HG02623 (cell line): ENCODE results near the gene TACC3.

Experiments
- ATAC-seq: cut with Tn5 transposase; IDR thresholded peaks from one replicate; pipeline ENCODE4 v1.9.1; 2021; ENCODE audit warnings: moderate library complexity; ENCODE audit not compliant: unreplicated experiment

Gene TACC3

GRCh38 chr4:1771555-1772305 lies 50.4 kb downstream of the TACC3 start:
- ATAC-seq, result no peak

- ATAC-seq, result no peak
These were observed 51.7 kb downstream of the TACC3 start for GRCh38 chr4:1772853-1773538.

DNA sequence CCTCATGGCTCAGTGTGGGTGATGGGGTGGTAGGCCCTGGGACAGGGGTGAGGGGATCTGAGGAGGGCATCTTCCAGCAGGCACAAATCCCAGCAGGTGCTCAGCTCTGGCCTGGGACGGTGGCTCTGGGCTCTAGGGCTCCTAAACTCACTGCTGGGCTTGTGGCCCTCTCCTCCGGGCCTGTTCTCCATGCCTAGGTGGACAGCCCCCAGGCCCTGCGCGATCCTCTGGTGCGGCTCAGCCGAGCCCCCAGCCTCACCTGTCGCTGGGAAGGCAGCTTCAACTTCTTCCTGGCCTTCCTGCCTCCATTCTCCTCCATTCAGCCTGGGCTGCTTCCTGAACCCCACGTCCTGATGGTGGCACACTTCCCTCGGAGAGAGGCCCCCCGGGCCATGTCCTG lies 52.4 kb downstream of the TACC3 start:
- ATAC-seq, result no peak

DNA sequence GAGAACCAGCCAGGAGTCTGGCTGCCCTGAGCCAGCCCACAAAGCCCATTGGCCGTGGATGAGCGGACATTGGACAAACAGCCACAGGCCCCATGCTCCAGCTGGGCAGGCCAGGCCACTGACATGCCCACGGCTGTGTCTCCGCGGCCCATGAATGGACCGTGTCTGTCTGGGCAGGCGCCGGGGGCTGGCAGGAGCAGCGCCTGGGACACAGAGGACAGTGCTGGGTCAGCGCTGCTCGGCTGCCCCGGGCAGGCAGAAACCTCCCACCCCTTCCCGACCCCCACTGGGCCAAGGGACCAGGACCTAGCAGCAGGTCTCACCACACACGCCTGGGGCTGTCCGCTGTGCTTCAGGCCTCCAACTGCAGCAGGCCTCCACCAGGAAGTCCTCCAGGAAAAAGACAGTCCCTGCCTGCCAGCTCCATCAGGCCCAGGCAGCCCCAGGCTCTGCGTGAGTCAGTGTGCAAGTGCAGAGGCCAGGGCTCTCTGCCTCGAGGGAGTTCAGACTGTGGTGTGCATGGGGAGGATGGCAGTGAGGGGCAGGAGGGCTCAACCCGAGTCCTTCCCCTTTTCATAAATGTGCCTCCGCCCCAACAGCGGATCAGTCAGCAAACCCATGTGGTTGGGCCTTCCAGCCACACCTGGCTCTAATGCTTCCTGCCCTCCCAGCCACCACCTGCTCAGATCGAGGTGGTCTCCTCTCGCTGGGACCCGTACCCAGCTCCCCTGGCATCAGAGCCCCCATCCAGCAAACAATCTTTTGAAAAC lies 54.6 kb downstream of the TACC3 start:
- ATAC-seq, result no peak

DNA sequence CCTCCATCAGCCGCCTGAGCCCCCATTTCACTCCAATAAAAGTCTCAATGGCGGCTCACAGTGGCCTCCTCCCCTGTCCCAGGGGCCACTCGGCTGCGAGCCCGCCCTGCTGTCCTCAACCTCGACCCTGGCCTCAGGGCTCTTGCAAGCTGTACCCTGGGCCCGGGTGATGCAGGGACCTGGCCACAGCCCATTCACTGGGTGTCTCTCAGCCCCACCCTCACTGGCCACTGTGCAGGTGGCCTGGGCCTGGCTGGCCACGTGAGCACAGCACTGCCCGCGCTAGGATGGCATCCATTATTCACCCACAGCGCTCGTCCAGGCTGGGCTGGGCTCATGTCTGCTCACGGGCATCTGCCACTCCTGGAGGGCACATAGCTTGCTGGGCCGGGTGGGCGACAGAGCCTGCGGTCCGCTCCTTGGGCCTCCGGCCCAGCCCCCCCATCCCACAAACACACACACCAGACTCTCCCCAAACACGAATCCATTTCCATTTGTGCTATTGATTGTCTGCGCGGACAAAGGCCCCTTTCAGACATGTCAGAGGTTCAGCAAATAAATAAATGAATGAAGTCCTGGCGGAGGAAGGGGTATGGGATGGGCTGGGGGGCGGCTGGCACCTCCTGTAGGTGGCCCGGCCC lies 55.3 kb downstream of the TACC3 start:
- ATAC-seq, result no peak

DNA sequence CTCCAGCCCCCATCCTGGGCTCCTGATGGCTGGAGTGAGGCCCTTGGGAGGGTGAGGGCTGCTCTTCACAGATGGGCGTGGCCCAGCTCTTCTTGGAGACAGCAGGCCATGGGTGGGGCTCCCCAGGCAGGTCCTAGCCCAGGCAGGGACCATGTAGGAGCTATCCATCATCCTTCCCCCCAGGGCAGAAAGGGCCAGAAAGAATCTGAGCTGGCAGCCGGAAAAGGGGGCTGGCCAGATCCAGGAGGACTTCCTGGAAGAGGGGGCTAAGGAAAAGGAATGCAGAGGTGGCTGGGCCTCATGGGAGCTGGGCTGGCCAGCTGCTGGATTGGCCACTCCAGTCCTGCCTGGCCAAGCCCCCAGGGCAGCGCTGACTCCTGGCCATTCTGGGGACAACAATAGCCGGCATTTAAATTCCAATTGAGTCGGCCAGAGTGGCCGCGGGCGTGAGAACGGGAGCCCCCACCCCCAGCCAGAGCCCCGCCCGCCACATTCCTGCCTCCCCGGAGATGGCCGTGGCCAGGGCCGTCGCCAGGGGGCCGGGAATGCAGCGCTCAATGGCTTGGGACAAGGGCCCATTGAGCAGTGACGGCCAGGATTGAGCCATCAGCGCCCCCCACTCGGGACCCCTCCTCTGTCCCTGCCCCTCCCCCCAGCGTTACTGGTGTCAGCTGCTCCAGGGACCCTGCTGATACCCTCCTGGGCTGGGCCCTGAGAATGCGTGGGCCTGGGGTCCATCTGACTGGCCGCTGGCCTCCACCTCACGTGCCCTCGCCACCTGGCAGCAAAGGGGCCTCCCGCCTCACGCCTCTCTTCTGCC lies 56.7 kb downstream of the TACC3 start:
- no peak for ATAC-seq

DNA sequence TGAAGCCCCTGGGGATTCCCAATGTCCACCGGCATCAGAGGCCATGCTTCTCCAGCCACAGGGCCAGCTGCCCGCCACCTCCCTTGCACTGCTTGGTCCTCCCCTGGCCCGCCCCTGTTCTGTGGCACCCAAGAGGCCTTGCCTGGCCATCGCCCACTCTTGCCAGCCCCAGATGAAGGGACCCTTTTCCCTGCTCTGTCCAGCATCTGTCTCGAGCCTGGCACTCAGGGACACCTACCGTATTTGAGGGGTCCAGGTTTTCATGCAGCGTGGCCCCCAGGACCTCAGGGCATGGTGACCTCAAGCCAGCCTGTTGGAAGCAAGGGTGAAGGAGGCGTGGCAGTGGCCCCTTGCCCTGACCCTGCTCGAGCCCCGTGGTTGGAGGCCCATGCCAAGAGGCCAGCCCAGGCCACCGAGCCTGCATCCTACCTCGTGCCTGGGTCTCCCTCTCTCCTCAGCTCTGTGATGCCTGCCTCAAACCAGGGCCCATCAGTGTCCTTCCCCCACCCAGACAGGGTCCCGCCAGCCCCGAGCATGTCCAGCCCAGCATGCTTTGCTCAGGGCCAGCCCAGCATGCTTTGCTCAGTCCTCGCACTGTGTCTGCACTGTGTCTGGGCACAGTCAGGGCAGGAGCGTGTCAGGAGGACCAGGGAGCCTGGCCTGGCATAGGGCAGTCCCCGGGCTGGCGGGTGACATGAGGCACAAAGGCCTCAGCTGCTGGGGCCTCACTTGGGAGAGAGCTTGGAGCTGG lies 57.5 kb downstream of the TACC3 start:
- no peak for ATAC-seq

- ATAC-seq, result no peak
These were observed 58.5 kb downstream of the TACC3 start for GRCh38 chr4:1779588-1780382.

DNA sequence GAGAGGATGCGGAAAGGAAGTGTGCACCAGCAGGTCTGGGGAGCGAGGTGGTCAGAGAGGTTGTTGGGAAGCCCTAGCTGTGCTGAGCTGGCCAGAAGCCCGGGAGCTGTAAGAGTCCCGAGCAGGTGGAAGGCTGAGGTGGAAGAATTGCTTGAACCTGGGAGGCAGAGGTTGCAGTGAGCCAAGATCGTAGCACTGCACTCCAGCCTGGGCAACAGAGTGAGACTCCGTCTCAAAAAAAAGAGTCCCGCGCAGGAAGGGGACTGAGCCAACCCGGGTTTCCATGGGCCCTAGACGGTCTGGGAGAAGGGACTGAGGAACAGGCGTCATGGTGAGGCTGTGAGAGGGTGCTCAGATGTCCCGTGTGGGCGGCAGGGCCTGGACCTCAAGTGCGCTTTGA lies 59.1 kb downstream of the TACC3 start:
- ATAC-seq, result no peak

DNA sequence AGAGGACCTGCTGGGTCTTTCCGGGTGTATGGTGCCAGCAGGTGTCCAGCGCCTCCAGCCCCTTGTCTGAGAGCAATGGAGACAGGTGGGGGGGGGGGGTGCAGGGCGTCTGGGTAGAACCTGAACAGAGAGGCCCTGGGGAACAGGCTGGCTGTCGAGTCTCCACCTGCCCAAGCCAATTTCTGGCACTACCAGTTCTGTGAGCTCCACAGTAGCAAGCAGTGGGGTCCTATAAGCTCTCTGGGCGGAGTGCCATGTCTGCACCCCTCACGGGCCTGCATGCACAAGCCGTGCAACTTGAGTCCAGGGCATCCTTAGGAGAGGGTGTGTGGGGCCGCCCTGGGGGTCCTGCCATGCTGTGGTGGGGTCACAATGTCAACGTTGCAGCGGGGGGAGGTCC lies 61.7 kb downstream of the TACC3 start:
- ATAC-seq, result no peak

DNA sequence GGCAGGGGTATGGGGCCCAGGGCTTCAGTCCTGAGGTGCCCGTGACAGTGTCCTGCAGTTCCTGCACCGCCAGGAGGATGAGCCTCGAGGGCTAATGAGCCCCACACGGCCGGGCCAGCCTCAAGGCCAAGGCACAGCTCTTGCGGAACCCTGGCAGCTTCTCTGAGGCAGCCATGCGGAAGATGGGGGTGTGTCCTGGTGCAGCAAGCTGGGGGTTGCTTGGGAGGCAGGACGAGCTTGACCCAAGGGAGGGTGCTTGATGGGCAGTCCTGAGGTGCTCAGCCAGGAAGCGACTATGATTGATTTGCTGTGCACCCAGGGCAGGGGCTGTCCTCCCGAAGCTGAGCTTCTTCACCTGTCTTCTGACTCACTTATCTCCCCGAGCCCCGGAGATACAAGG lies 62.6 kb downstream of the TACC3 start:
- no peak for ATAC-seq

- no peak for ATAC-seq
These were observed 63.1 kb downstream of the TACC3 start for GRCh38 chr4:1784395-1784788.

DNA sequence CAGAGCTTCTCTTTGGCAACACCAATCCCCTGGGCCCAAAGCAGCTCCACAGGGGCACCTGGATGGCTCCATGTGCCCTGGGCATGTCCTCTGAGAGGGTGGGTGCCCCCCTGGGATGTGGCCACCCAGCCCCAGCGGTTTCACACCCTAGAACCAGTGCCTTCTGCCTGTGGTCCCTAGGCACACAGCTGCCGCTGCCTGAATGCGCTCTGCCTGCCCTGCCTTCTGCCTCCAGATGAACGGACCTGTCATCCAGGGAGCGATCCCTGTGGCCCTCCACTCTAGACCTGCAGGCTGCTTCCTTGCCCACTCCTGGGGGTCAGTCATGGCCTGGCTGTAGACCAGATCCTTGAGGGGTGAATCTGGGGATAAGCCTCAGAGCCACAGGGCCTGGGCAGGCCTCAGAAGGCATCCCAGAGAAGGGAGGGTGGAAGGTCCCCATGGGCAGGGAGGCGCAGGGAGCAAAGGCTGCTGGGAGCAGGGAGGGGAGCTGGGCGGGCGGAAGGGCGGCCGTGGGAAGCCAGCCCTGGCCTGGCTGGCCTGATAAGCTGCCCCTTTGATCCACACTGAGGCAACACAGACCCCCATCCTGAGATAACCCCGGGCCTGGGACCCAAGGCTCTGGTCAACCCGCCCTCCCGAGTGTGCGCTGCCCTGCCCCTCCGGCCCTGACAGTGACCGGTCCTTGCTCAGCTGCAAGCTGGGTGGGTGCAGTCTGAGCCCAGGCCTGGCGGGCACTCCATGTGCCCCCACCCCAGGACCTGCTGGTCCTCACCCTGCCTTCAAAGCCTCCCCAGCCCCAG lies 63.7 kb downstream of the TACC3 start:
- no peak for ATAC-seq

DNA sequence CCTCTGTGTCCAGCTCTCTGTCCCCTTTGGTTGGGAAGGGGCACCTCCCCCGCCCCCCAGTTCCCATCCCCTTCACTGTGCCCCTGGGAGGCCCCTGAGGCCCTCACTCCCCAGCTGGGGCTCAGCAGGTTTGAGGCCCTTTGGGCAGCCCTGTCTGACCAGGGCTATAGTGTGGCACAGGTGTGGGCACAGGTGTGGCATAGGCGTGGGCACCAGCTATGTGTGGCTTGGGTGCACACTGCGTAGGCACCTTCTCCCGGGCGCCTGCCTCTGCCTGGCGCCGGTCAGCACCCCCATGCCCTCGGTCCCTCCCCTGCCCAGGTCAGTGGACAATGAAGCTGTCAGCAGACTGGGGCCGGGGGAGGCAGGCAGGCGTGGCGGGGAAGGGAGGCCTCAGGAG lies 64.3 kb downstream of the TACC3 start:
- no peak for ATAC-seq

- no peak for ATAC-seq
These were observed 65.4 kb downstream of the TACC3 start for GRCh38 chr4:1786544-1787362.

DNA sequence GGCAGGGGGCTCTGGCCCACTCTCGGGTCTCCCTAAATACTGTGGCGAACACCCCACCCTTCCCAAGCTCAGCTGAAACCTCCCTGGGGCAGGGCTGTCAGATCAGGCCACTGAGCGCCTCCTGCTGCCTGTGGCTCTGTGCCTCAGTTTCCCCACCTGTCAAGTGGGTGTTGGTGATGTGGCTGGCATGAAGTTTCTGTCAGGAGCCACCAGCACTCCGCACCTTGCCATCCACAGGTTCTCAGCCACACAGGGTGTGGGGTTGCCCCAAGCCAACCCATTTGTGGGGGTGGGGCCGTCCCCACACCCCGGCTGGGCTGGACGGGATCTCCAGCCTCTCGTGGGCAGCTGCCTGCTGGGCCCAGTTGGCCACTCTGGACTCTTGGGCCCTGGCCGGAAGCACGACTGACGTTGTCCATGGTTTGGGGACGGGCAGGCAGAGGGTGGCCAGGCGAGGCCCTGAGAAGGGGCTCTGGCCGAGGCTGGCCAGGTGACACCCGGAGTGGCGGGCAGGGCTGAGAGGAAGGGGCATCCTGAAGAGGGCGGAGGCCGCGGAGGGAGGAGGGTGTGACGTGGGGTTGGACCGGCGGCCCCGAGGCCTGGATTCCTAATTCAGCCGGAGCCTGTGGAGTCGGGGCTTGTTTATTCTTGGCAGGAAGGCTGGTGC lies 66.2 kb downstream of the TACC3 start:
- ATAC-seq, result no peak
